Stromal cell of bone marrow (primary cell): Measurements from ENCODE around the gene DENND6B.
A peak's percentile ranks its signal among the peaks of the same experiment; 100 is the strongest.
"Not testable (repeated sequence)": the region's sequence is repeated elsewhere in the genome, so short reads cannot be mapped to it uniquely, and the experiment has no call there.

Experiments used
- DNase-seq: peaks from one replicate; pipeline ENCODE4 v3.0.0-alpha.2; 2012; ENCODE audit warnings: low read depth

DENND6B gene

GRCh38 chr22:50326956-50327710, at the start of gene DENND6B:
DENND6B (minus strand) TSS chr22:50327012; CDS start chr22:50326988, 24 bp downstream.
- peak; percentile 68 for DNase-seq

- DNase-seq, result no peak
Measured at GRCh38 chr22:50376085-50376651, 49.4 kb upstream of the DENND6B start.

- no peak for DNase-seq
Measured at GRCh38 chr22:50371101-50371648, 44.4 kb upstream of the DENND6B start.

GRCh38 chr22:50367778-50368500, 41.1 kb upstream of the DENND6B start:
- DNase-seq, result no peak

GRCh38 chr22:50363803-50364194, 37.0 kb upstream of the DENND6B start:
- not testable (repeated sequence) for DNase-seq

- no peak for DNase-seq
Measured at GRCh38 chr22:50363166-50363802, 36.5 kb upstream of the DENND6B start.

GRCh38 chr22:50361688-50362087, 34.9 kb upstream of the DENND6B start:
- DNase-seq, result no peak

- DNase-seq, result no peak
Measured at GRCh38 chr22:50361222-50361621, 34.4 kb upstream of the DENND6B start.

- no peak for DNase-seq
Measured at GRCh38 chr22:50360578-50360977, 33.8 kb upstream of the DENND6B start.

GRCh38 chr22:50357756-50358155, 30.9 kb upstream of the DENND6B start:
- DNase-seq, result no peak

- no peak for DNase-seq
Measured at GRCh38 chr22:50357222-50357621, 30.4 kb upstream of the DENND6B start.

- DNase-seq, result no peak
Measured at GRCh38 chr22:50356186-50356585, 29.4 kb upstream of the DENND6B start.

- no peak for DNase-seq
Measured at GRCh38 chr22:50348058-50348457, 21.2 kb upstream of the DENND6B start.

- DNase-seq, result no peak
Measured at GRCh38 chr22:50347157-50347556, 20.3 kb upstream of the DENND6B start.

GRCh38 chr22:50346470-50346869, 19.7 kb upstream of the DENND6B start:
- no peak for DNase-seq

GRCh38 chr22:50343541-50343935, 16.7 kb upstream of the DENND6B start:
- no peak for DNase-seq

GRCh38 chr22:50342651-50343540, 16.1 kb upstream of the DENND6B start, which contains the start of gene PPP6R2:
PPP6R2 (plus strand) TSS chr22:50343327; CDS start chr22:50393909, 50,582 bp downstream.
- DNase-seq, result peak; percentile 43

GRCh38 chr22:50341977-50342650, 15.3 kb upstream of the DENND6B start:
- peak; percentile 68 for DNase-seq

GRCh38 chr22:50339945-50340879, 13.4 kb upstream of the DENND6B start:
- DNase-seq, result no peak
